ENCODE data around the gene LRRC27. TPM values are rescaled to one million over a fixed set of nuclear protein-coding genes. Genes with fewer than 3 reads are reported as not detected.

Gene LRRC27
- total and polyA plus RNA-seq, 2 of the 4 experiments (the other 2 are of a cell fraction) = 3.8 to 5.3 TPM

DNA sequence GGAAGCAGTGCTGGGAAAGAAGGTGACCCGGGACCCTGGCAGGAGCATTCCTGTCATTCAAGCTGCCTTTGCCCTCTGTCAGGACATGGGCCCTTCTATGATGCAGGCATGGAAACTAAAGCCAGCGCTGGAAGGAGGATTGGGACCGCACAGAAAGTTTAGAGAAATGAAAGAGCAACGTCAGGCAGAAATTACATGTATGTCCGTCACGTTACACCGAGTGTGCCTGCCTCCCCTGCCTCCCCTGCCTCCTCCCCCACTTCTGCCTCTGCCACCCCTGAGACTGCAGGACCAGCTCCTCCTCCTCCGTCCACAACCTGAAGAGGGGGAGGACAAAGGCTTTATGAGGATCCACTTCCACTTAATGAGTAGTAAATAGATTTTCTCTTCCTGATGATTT, 51.1 kb downstream of the LRRC27 start:
- no peak overlapping the region for H2BK120ac ChIP-seq (ENCODE audit: low read depth, low read length)

More for the DNA sequence above, 51.1 kb downstream of the LRRC27 start:
- Histone ChIP-seq H3K79me1 (ENCODE audit: low read depth in 1 of 2, low read length in 2 of 2) (no peaks in the 10 kb centered on the region), H3K56ac (ENCODE audit: extremely low read depth, insufficient read depth, low read length) (no peak overlapping the region), H4K91ac (ENCODE audit: insufficient read depth, low read depth, low read length) (no peak overlapping the region), H3K4ac (ENCODE audit: low read depth, low read length) (no peak overlapping the region), H3K18ac (ENCODE audit: low read depth, low read length) (no peak overlapping the region), H4K20me1 (ENCODE audit: insufficient read depth, low read length) (no peaks in the 10 kb centered on the region), H3K4me3 (ENCODE audit: insufficient read depth, low read depth, low read length) (no peak overlapping the region), H4K8ac (ENCODE audit: low read depth in 2 of 2, low read length in 2 of 2) (no peak overlapping the region), H3K9me3 (ENCODE audit: control insufficient read depth, insufficient read depth, low read length) (peaks cover 2% of the 10 kb centered on the region), H3K27ac (ENCODE audit: insufficient read depth, low read length) (no peak overlapping the region), H2BK5ac (ENCODE audit: low read depth, low read length, poor library complexity, severe bottlenecking) (no peak overlapping the region), H3K36me3 (ENCODE audit: control insufficient read depth, insufficient read depth, low read length) (no peaks in the 10 kb centered on the region), H3K27me3 (ENCODE audit: control insufficient read depth, insufficient read depth, low read length) (peaks cover 4% of the 10 kb centered on the region; the same call in 1 of the 2 replicates), H3K23ac (ENCODE audit: low read depth, low read length) (no peak overlapping the region), H4K5ac (ENCODE audit: low read depth, low read length) (no peak overlapping the region), H3K4me2 (ENCODE audit: low read depth, low read length) (no peak overlapping the region), H3K9ac (ENCODE audit: low read depth, low read length) (no peak overlapping the region), H2AFZ (replicated peaks; ENCODE audit: low read length, poor library complexity) (no peak overlapping the region), H3K14ac (replicated peaks; ENCODE audit: low read depth, low read length) (no peak overlapping the region), H2AK9ac (replicated peaks; ENCODE audit: low read depth, low read length, poor library complexity) (no peak overlapping the region), H2BK20ac (ENCODE audit: low read depth, low read length) (no peak overlapping the region), H3K9me1 (ENCODE audit: insufficient read depth, low read length) (no peaks in the 10 kb centered on the region), H3K4me1 (ENCODE audit: control insufficient read depth, insufficient read depth, low read length) (0 out of 2 replicates have a peak, but pooled peaks cover 2% of the 10 kb centered on the region), H2AK5ac (ENCODE audit: low read depth, low read length) (no peak overlapping the region), H2BK15ac (ENCODE audit: low read depth, low read length) (no peak overlapping the region)
- dilution Hi-C loops (cut with HindIII; ENCODE audit: low sequenced_read_pairs, unreplicated experiment) = no loop called here
- DNase-seq = no peak
- intact Hi-C loops (cut with micrococcal nuclease) = no loop called here
- no TSS peak for BruUV-seq (replicated peaks)
- POLR2A ChIA-PET (ENCODE audit: unreplicated experiment) = no interaction called here
- no peak for ATAC-seq (ENCODE audit: low read depth)
- in situ Hi-C loops (cut with MboI; ENCODE audit: low sequenced_read_pairs) = no loop called here
- no CpG with 5 or more reads among the region's 8 CpGs for whole genome bisulfite sequencing, 2 experiments (ENCODE audit: extremely low coverage in 2 of 2, insufficient read length in 1 of 2)
- CTCF ChIA-PET = no interaction called here
- no peak for TF ChIP-seq CHD1 (IDR thresholded peaks at IDR 0.05; ENCODE audit: low read depth, low read length)
- TF ChIP-seq MAZ (IDR thresholded peaks at IDR 0.05; ENCODE audit: borderline replicate concordance, low read depth, low read length) = no peak
- TF ChIP-seq FOS (IDR thresholded peaks at IDR 0.05; ENCODE audit: low read depth, low read length) = no peak
- TF ChIP-seq, protein P1, sequence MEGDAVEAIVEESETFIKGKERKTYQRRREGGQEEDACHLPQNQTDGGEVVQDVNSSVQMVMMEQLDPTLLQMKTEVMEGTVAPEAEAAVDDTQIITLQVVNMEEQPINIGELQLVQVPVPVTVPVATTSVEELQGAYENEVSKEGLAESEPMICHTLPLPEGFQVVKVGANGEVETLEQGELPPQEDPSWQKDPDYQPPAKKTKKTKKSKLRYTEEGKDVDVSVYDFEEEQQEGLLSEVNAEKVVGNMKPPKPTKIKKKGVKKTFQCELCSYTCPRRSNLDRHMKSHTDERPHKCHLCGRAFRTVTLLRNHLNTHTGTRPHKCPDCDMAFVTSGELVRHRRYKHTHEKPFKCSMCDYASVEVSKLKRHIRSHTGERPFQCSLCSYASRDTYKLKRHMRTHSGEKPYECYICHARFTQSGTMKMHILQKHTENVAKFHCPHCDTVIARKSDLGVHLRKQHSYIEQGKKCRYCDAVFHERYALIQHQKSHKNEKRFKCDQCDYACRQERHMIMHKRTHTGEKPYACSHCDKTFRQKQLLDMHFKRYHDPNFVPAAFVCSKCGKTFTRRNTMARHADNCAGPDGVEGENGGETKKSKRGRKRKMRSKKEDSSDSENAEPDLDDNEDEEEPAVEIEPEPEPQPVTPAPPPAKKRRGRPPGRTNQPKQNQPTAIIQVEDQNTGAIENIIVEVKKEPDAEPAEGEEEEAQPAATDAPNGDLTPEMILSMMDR (conservative IDR thresholded peaks at IDR 0.05; ENCODE audit: low read depth, low read length) = no peak
- no peak for TF ChIP-seq MAFK (IDR thresholded peaks at IDR 0.05; ENCODE audit: low read depth, low read length)
- no peak for TF ChIP-seq MXI1 (IDR thresholded peaks at IDR 0.05; ENCODE audit: borderline replicate concordance, low read depth, low read length)
- no peak for TF ChIP-seq CEBPB (IDR thresholded peaks at IDR 0.05; ENCODE audit: low read depth, low read length)
- TF ChIP-seq, protein P2, sequence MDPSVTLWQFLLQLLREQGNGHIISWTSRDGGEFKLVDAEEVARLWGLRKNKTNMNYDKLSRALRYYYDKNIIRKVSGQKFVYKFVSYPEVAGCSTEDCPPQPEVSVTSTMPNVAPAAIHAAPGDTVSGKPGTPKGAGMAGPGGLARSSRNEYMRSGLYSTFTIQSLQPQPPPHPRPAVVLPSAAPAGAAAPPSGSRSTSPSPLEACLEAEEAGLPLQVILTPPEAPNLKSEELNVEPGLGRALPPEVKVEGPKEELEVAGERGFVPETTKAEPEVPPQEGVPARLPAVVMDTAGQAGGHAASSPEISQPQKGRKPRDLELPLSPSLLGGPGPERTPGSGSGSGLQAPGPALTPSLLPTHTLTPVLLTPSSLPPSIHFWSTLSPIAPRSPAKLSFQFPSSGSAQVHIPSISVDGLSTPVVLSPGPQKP (IDR thresholded peaks at IDR 0.05; ENCODE audit: borderline replicate concordance, low read depth, low read length) = no peak
